ENCODE measurements around the gene ATP6V0A1. TPM values are rescaled to one million over a fixed set of nuclear protein-coding genes. Genes with fewer than 3 reads are reported as not detected.

ATP6V0A1 gene
- total and polyA plus RNA-seq, 5 donors = 33.4 to 57.7 (median 45.2) TPM

DNA sequence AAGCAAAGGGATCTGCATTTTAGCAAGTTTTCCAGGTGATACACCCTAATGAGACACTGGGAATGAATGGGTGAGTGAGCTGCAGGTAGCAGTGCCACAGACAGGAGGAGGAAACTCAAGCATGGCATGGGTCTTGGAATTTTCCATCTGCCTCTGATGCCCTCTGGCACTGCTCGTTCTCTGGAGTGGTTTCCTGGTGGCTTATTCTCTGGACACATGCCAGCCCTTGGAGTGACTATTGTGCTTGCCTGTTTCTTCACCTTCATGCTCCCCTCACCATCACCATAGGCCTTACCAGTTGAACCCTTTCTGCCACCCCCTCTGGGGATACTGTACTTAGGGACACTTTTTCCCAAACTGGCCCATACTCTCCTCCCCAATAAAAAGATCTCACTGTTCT is 104.9 kb downstream of the ATP6V0A1 start:
- H3K9me3 ChIP-seq (ENCODE audit: control insufficient read depth, low read length) = no peaks in the 10 kb centered on the region
- H3K4me1 ChIP-seq (ENCODE audit: control insufficient read depth, insufficient read depth, low read length) = peaks cover 10% of the 10 kb centered on the region
- intact Hi-C loops (cut with DNase I) = no loop called here
- DNase-seq (no peak), ATAC-seq (no peak)
- H3K27ac ChIP-seq (ENCODE audit: low read length) = no peak overlapping the region
- no peaks in the 10 kb centered on the region for H3K27me3 ChIP-seq (ENCODE audit: control insufficient read depth, insufficient read depth)
- no peak overlapping the region for H3K4me3 ChIP-seq (ENCODE audit: low read length)
- 19% methylated on average over 1 of the region's 1 CpG for WGBS

DNA sequence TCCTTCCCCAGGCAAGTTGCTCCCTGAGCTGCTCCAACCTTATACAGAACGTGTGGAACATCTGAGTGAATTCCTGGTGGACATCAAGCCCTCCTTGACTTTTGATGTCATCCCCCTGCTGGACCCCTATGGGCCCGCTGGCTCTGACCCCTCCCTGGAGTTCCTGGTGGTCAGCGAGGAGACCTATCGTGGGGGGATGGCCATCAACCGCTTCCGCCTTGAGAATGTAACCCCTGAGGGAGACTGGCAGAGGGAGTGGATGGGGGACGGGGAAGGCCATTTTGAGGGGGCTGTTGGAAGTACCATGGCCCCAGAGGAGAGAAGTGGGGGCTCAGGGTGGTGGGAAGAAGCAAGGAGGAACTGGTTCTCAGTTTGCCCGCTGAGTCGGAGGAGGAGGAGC is 105.3 kb downstream of the ATP6V0A1 start:
- intact Hi-C loops (cut with DNase I) = no loop called here
- H3K4me3 ChIP-seq (ENCODE audit: low read length) = no peak overlapping the region

GRCh38 chr17:42564815-42565522 is 106.3 kb downstream of the ATP6V0A1 start:
- H3K4me3 ChIP-seq (ENCODE audit: low read length) = no peak overlapping the region
- 88% methylated on average over 15 of the region's 15 CpGs for WGBS
- no peaks in the 10 kb centered on the region for H3K9me3 ChIP-seq (ENCODE audit: control insufficient read depth, low read length)
- DNase-seq = no peak
- H3K27ac ChIP-seq (ENCODE audit: low read length) = no peak overlapping the region
- peaks cover 10% of the 10 kb centered on the region for H3K4me1 ChIP-seq (ENCODE audit: control insufficient read depth, insufficient read depth, low read length)
- intact Hi-C loops (cut with DNase I) = no loop called here
- no peaks in the 10 kb centered on the region for H3K27me3 ChIP-seq (ENCODE audit: control insufficient read depth, insufficient read depth)
- ATAC-seq = no peak

More for the DNA sequence above, 105.3 kb downstream of the ATP6V0A1 start:
- DNase-seq (no peak), ATAC-seq (no peak)
- WGBS = 82% methylated on average over 9 of the region's 9 CpGs
- no peaks in the 10 kb centered on the region for H3K27me3 ChIP-seq (ENCODE audit: control insufficient read depth, insufficient read depth)
- peaks cover 10% of the 10 kb centered on the region for H3K4me1 ChIP-seq (ENCODE audit: control insufficient read depth, insufficient read depth, low read length)
- H3K27ac ChIP-seq (ENCODE audit: low read length) = no peak overlapping the region
- H3K9me3 ChIP-seq (ENCODE audit: control insufficient read depth, low read length) = no peaks in the 10 kb centered on the region

- Histone ChIP-seq H3K4me1 (ENCODE audit: control insufficient read depth, insufficient read depth, low read length) (peaks cover 10% of the 10 kb centered on the region), H3K27me3 (ENCODE audit: control insufficient read depth, insufficient read depth) (no peaks in the 10 kb centered on the region), H3K27ac (ENCODE audit: low read length) (no peak overlapping the region), H3K4me3 (ENCODE audit: low read length) (no peak overlapping the region), H3K9me3 (ENCODE audit: control insufficient read depth, low read length) (no peaks in the 10 kb centered on the region)
- WGBS = 90% methylated on average over 16 of the region's 16 CpGs
- intact Hi-C loops (cut with DNase I) = no loop called here
- peak in 1 of 3 donors; percentile 60 for DNase-seq
- no peak for ATAC-seq
Observed at GRCh38 chr17:42565523-42566214, 107.0 kb downstream of the ATP6V0A1 start.

DNA sequence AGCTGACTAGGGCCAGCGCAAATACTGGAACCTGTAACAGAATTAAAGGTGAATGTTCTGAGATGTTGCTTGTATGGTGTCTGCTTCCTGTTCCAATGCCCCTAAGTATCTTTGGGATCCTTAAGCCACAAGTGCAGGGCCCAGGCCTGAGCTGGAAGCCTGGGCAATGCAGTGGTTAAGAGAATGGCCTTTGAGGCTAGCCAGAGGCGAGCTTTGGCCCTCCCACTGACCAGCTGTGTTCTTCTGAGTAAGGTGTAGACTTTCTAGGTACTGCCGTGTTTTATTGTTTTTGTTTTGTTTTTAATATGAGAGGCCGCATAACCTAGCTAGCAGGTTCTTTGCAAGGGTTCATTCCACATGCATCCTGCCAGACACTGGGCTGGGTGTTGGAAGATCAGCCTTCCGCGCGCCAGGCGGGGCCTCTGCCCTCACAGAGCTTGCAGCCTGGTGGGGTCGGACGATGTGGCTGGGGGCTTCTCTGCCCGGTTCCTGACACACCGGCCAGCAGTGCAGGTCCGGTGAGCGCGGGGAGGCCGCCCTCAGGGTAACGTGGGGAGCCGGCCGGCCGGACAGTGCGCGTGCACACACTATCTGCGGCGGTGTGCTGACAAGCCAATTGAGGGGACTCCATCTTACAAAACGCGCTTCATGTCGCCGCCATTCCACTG is 107.7 kb downstream of the ATP6V0A1 start:
- H3K9me3 ChIP-seq (ENCODE audit: control insufficient read depth, low read length) = no peaks in the 10 kb centered on the region
- H3K4me1 ChIP-seq (ENCODE audit: control insufficient read depth, insufficient read depth, low read length) = peaks cover 10% of the 10 kb centered on the region
- H3K27me3 ChIP-seq (ENCODE audit: control insufficient read depth, insufficient read depth) = no peaks in the 10 kb centered on the region
- DNase-seq (no peak), ATAC-seq (no peak)
- WGBS = 26% methylated on average over 28 of the region's 28 CpGs
- peak overlapping the region; percentile 80 for H3K27ac ChIP-seq (ENCODE audit: low read length)
- H3K4me3 ChIP-seq (ENCODE audit: low read length) = peak overlapping the region; percentile 87
- intact Hi-C loops (cut with DNase I) = no loop called here

DNA sequence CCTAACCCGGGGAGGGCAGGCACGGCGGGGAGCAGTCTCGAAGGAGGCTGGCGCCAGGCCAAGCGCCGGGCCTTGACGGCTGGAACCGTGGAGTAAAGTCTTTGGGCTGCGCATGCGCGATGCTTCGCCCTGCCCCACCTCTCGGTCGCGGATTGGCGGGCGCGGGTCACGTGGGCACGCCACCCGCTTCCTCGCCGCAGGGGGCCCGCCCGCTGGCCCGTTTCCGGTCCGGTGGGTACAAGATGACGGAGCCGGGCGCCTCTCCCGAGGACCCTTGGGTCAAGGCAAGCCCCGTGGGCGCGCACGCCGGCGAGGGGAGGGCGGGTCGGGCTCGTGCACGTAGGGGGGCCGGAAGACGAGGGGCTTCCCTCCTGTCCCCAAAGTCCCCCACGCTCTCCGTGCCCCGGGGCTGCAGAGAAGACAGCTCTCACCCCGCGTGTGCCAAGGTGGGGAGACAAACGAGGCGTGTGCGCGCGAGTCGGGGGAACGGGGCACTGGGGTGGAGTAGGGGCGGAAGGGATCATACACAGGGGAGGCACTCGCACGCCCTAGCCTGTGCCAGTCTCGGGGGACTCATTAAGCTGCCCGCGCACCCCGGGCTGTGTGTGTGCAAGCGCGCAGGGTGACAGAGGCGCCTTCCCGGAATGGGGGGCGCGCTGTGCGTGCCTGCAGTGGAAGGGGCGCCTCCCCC is 108.3 kb downstream of the ATP6V0A1 start, which contains the start of gene MLX:
MLX (plus strand) TSS at position 218 of the 691 bp plus-strand sequence; CDS start at position 243, 25 bp downstream.
- peak; percentile 97 to 99 (median 99) for DNase-seq
- WGBS = under 1% methylated on average over 72 of the region's 72 CpGs
- H3K27me3 ChIP-seq (ENCODE audit: control insufficient read depth, insufficient read depth) = no peaks in the 10 kb centered on the region
- peak; percentile 85 to 87 for ATAC-seq
- H3K9me3 ChIP-seq (ENCODE audit: control insufficient read depth, low read length) = no peaks in the 10 kb centered on the region
- intact Hi-C loops (cut with DNase I) = no loop called here
- H3K4me1 ChIP-seq (ENCODE audit: control insufficient read depth, insufficient read depth, low read length) = peaks cover 7% of the 10 kb centered on the region
- H3K4me3 ChIP-seq (ENCODE audit: low read length) = peak within 1 kb of the TSS; percentile 87
- peak within 1 kb of the TSS; percentile 91 for H3K27ac ChIP-seq (ENCODE audit: low read length)

DNA sequence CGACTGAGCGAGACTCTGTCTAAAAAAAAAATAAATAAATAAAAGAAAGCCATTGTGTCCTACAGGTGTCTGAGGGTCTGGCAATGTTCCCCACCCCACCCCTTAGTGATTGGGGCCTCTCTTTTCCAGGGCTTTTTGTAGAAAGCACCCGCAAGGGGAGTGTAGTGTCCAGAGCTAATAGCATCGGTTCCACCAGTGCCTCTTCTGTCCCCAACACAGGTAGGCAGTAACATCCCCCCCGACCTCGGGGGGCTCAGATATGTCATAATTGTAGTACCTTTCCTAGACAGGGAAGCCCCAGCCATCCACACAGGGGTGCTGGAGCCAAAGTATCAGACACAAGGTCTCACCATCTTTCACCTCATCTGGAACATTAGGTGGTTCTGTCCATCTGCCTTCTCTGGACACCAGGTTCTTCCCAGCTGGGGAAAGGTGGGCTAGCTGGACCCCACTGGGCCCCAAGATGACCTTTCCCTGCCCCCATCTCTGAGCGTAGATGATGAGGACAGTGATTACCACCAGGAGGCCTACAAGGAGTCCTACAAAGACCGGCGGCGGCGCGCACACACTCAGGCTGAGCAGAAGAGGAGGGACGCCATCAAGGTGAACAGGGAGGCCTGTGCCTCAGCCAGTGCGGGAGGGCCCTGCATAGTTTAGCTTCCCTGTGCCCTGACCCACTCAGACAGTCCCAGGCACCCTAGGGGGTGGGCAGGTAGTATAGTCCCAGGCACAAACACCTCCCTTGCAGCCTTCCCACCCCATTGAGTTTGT is 109.8 kb downstream of the ATP6V0A1 start:
- DNase-seq (no peak), ATAC-seq (no peak)
- Histone ChIP-seq H3K4me1 (ENCODE audit: control insufficient read depth, insufficient read depth, low read length) (peaks cover under 1% of the 10 kb centered on the region), H3K27ac (ENCODE audit: low read length) (peak overlapping the region; percentile 9), H3K27me3 (ENCODE audit: control insufficient read depth, insufficient read depth) (no peaks in the 10 kb centered on the region), H3K4me3 (ENCODE audit: low read length) (no peak overlapping the region), H3K9me3 (ENCODE audit: control insufficient read depth, low read length) (no peaks in the 10 kb centered on the region)
- intact Hi-C loops (cut with DNase I) = no loop called here
- WGBS = 86% methylated on average over 14 of the region's 14 CpGs

- no peak overlapping the region for H3K4me3 ChIP-seq (ENCODE audit: low read length)
- H3K4me1 ChIP-seq (ENCODE audit: control insufficient read depth, insufficient read depth, low read length) = no peaks in the 10 kb centered on the region
- no peak overlapping the region for H3K27ac ChIP-seq (ENCODE audit: low read length)
- WGBS = 59% methylated on average over 12 of the region's 12 CpGs
- no peak for ATAC-seq
- DNase-seq = no peak
- intact Hi-C loops (cut with DNase I) = loop anchor here in 1 of 4 donors (5.0 kb wide), 1 partner anchor 36 kb away; the partner anchor contains the start of genes RETREG3 and TUBG1
- H3K27me3 ChIP-seq (ENCODE audit: control insufficient read depth, insufficient read depth) = no peaks in the 10 kb centered on the region
- H3K9me3 ChIP-seq (ENCODE audit: control insufficient read depth, low read length) = no peaks in the 10 kb centered on the region
Observed at GRCh38 chr17:42571435-42572225, 113.0 kb downstream of the ATP6V0A1 start.

All from right cardiac atrium (tissue), 5 donors.